Uterus (tissue), 4 donors: ENCODE data around the gene LDAH. TPM values are rescaled to one million over a fixed set of nuclear protein-coding genes. Genes with fewer than 3 reads are reported as not detected.
"Not testable (repeated sequence)": the region's sequence is repeated elsewhere in the genome, so short reads cannot be mapped to it uniquely, and the experiment has no call there.

Source experiments
- DNase-seq, 2 donors: peaks; one replicate each; pipeline ENCODE4 v3.0.0-alpha.2; 2019 to 2020
- H3K27ac ChIP-seq, 2 donors: fragments of 200-600 bp; sonication (generic); 1 replicate in 1 of 2; 2 replicates in 1 of 2; pipeline ENCODE4 v1.5.1; 2016 to 2018
- H3K27me3 ChIP-seq, 2 donors: fragments of 200-600 bp; sonication (generic); one replicate each; pipeline ENCODE4 v1.5.1; 2018 to 2019; ENCODE audit warnings: control low read depth in 1 of 2
- H3K36me3 ChIP-seq, 2 donors: fragments of 200-600 bp; sonication (generic); one replicate each; pipeline ENCODE4 v1.5.1; 2019; ENCODE audit warnings: control low read depth in 1 of 2
- H3K4me1 ChIP-seq, 2 donors: fragments of 200-600 bp; sonication (generic); one replicate each; pipeline ENCODE4 v1.5.1; 2018 to 2019; ENCODE audit warnings: control low read depth in 1 of 2
- H3K4me3 ChIP-seq, 2 donors: fragments of 200-600 bp; sonication (generic); 1 replicate in 1 of 2; 2 replicates in 1 of 2; pipeline ENCODE4 v1.5.1; 2018 to 2019; ENCODE audit warnings: mild to moderate bottlenecking in 1 of 2
- H3K9me3 ChIP-seq, 2 donors: fragments of 200-600 bp; sonication (generic); one replicate each; pipeline ENCODE4 v1.5.1; 2019; ENCODE audit warnings: control low read depth in 1 of 2
- POLR2A ChIP-seq, 2 donors: fragments of 450-650 bp; IDR thresholded peaks; one replicate each; pipeline ENCODE4 v1.6.1; 2016; ENCODE audit warnings: antibody characterized with exemption in 2 of 2, mild to moderate bottlenecking in 1 of 2, moderate library complexity in 1 of 2
- intact Hi-C: fragments of 100-400 bp; cut with DNase I; formaldehyde crosslinking; loops from one replicate; pipeline ENCODE4 v1.15.1; 2023; ENCODE audit warnings: low total_unique reads
- total RNA-seq, 4 donors: library from RNA; depleted of rRNA in 3 of 4; stranded (reverse); fragments of >200 nt in 3 of 4; gene quantifications; one replicate each; pipeline versions ENCODE4 v1.1.0 to v1.2.4, GENCODE V29; 2014 to 2023
- TF ChIP-seq, protein P1 (sequence below), 4 experiments: fragments of 200-600 bp in 2 of 4; fragments of 450-650 bp in 2 of 4; sonication (generic) in 2 of 4; IDR thresholded peaks; one replicate each; pipeline ENCODE4 v1.5.1; 2016 to 2019; ENCODE audit warnings: antibody characterized with exemption in 4 of 4, mild to moderate bottlenecking in 2 of 4, moderate library complexity in 1 of 4
- donor health status: DM: yes; HTN: yes; CAD: no.

LDAH gene
- total RNA-seq, 4 donors from 2014 or later = 9.7 to 62.4 (median 19.9) TPM

DNA sequence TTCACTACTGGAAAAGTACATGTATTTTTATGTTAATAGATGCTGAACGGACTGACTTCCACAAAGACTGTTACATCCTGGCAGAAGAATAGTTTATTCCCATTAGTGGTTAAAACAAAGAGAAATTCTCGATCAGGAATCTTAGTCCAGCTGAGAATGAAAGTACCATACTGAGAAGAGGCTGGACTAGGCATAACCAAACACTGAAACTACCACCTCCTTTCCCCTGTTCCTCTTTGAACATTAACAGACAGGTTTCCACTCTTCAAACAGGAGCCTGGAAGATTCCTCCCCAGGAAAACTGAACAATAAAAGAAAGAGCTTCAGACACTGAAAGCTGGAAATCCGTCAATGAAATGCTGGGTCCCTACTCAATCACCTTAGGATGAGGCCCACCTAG lies 25.8 kb downstream of the LDAH start:
- Histone ChIP-seq H3K27me3 (no peaks in the 10 kb centered on the region), H3K36me3 (no peaks in the 10 kb centered on the region), H3K27ac (no peak overlapping the region), H3K4me1 (no peaks in the 10 kb centered on the region), H3K4me3 (no peak overlapping the region), H3K9me3 (no peaks in the 10 kb centered on the region)
- DNase-seq = no peak
- intact Hi-C loops = no loop called here
- TF ChIP-seq POLR2A (IDR thresholded peaks at IDR 0.05) = no peak
- TF ChIP-seq, protein P1, sequence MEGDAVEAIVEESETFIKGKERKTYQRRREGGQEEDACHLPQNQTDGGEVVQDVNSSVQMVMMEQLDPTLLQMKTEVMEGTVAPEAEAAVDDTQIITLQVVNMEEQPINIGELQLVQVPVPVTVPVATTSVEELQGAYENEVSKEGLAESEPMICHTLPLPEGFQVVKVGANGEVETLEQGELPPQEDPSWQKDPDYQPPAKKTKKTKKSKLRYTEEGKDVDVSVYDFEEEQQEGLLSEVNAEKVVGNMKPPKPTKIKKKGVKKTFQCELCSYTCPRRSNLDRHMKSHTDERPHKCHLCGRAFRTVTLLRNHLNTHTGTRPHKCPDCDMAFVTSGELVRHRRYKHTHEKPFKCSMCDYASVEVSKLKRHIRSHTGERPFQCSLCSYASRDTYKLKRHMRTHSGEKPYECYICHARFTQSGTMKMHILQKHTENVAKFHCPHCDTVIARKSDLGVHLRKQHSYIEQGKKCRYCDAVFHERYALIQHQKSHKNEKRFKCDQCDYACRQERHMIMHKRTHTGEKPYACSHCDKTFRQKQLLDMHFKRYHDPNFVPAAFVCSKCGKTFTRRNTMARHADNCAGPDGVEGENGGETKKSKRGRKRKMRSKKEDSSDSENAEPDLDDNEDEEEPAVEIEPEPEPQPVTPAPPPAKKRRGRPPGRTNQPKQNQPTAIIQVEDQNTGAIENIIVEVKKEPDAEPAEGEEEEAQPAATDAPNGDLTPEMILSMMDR (IDR thresholded peaks at IDR 0.05) = no peak

- H3K9me3 ChIP-seq = no peaks in the 10 kb centered on the region
- no peaks in the 10 kb centered on the region for H3K36me3 ChIP-seq
- intact Hi-C loops = no loop called here
- H3K27ac ChIP-seq = no peak overlapping the region
- H3K27me3 ChIP-seq = no peaks in the 10 kb centered on the region
- no peaks in the 10 kb centered on the region for H3K4me1 ChIP-seq
- TF ChIP-seq POLR2A (IDR thresholded peaks at IDR 0.05) = no peak
- TF ChIP-seq, protein P1 (IDR thresholded peaks at IDR 0.05) = no peak
- no peak for DNase-seq
- H3K4me3 ChIP-seq = no peak overlapping the region
Observed at GRCh38 chr2:20796374-20796791, 26.5 kb downstream of the LDAH start.

- H3K27me3 ChIP-seq, intact Hi-C loops: not testable (repeated sequence)
Observed at GRCh38 chr2:20793944-20794343, 29.0 kb downstream of the LDAH start.

DNA sequence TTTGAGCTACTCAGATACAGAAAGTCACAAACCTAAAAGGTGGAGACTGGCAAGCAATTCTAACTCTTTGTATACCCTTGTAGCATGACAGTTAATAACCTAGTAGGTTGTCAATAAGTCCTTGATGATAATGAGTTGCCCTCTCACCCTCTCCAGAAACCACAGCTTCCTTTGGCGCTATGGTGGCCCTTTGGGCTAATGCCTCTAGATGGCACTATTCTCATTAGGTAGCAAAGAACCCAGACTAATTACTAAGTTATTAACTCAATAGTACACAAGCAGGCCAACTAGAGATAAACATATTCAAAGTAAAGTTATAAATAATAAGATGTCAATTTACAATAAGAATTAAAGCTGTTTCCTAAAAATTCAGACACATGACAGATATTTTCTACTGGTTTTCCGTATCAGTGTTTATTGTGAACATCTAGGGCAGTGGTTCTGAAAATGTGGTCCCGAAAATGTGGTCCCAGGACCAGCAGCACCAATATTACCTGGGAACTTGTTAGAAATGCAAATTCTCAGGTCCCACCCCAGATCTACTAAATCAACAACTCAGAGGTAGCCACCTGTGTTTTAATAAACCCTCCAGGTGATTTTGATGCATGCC lies 41.1 kb downstream of the LDAH start:
- no peaks in the 10 kb centered on the region for H3K36me3 ChIP-seq
- H3K27me3 ChIP-seq = no peaks in the 10 kb centered on the region
- H3K4me1 ChIP-seq = no peaks in the 10 kb centered on the region
- no peak for DNase-seq
- H3K4me3 ChIP-seq = no peak overlapping the region
- TF ChIP-seq, protein P1 (IDR thresholded peaks at IDR 0.05) = peak; percentile 35 to 43 (median 38)
- no peak for TF ChIP-seq POLR2A (IDR thresholded peaks at IDR 0.05)
- no peak overlapping the region for H3K27ac ChIP-seq
- intact Hi-C loops = no loop called here
- H3K9me3 ChIP-seq = no peaks in the 10 kb centered on the region

More at GRCh38 chr2:20793944-20794343, 29.0 kb downstream of the LDAH start:
- H3K36me3 ChIP-seq, H3K9me3 ChIP-seq, H3K27ac ChIP-seq, DNase-seq, H3K4me1 ChIP-seq, H3K4me3 ChIP-seq: not testable (repeated sequence)

DNA sequence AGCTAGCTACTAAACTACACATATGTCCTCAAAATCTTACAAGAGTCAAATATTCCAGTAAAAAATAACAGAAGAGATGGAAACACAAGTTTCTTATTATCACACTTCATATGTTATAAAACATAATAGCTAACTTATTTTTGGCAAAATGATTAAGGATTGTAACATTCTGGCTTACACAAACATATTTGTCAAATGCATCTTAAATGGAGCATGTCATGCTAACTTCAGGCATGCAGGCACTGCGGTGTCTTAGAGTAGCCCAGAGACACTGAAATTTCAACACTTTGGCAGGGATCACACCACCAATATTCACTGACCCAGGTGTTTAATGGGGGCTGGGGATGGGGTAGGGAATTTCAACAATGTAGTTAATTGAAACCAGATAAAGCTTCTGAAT lies 51.6 kb downstream of the LDAH start:
- Histone ChIP-seq H3K27me3 (no peaks in the 10 kb centered on the region), H3K4me3 (no peak overlapping the region), H3K27ac (no peak overlapping the region), H3K36me3 (no peaks in the 10 kb centered on the region), H3K4me1 (no peaks in the 10 kb centered on the region), H3K9me3 (no peaks in the 10 kb centered on the region)
- TF ChIP-seq POLR2A (IDR thresholded peaks at IDR 0.05) = no peak
- TF ChIP-seq, protein P1 (IDR thresholded peaks at IDR 0.05) = no peak
- DNase-seq = no peak
- intact Hi-C loops = no loop called here
